GOT3 (cell line): ENCODE measurements around the gene AK4.
"Not testable (repeated sequence)": the region's sequence is repeated elsewhere in the genome, so short reads cannot be mapped to it uniquely, and the experiment has no call there.

Experiments
- DNase-seq: peaks from one replicate; lab custom pipeline; 2025; ENCODE audit warnings: mixed read lengths; lab: John Stamatoyannopoulos, UW

The AK4 gene

DNA sequence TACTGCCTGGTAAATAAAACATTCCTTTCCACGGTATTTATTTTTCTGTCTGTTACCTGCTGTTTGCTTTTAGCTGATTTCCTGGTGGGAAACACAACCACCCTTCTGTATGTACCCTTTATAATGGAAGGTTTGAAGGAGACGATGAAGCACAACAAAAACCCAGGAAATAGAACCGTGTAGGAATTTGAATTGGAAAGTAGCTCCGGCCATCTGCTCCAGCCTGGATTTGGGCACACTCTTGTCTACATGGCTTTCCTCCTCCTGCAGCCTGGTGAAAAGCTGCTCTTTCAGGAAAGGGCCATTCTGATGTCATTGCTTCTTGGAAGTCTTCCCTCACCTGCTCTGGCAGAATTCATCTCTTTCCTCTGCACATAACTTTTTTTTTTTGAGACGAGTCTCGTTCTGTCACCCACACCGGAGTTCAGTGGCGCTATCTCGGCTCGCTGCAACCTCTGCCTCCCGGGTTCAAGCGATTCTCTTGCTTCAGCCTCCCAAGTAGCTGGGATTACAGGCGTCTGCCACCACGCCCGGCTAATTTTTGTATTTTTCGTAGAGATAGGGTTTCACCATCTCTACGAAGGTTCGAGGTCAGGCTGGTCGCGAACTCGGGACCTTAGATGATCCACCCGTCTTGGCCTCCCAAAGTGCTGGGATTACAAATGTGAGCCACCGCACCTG is 2.7 kb downstream of the AK4 start:
- DNase-seq, result no peak

GRCh38 chr1:65151641-65152040 is 3.6 kb downstream of the AK4 start:
- no peak for DNase-seq

- DNase-seq, result no peak
Observed at GRCh38 chr1:65153635-65154034, 5.6 kb downstream of the AK4 start.

DNA sequence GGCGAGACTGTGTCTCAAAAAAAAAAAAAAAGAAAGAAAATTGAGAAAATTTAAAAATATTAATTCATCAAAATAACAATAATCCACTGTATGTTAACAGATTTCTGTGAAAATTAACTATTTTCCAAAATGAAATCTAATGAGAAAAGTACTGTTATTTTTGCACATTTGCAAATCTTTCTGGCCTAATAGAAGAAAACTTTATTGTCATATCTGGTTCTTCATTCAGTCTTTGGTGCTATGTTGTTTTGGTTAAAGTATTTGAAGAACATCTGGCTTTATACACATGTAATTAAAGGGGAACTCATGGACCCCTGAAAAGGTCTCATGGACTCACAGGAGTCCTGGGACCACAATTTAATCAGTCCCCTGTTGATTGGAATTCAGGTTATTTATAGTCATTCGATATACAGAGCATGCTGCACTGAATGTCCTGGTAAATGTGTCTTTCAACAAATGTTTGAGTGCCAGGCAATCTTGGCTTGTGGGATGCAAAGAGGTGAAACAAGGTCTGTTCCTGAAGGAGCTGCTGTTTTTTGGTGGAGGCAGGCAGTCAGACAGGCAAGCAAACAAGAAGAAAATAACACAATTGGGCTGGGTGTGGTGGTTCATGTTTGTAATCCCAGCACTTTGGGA is 9.0 kb downstream of the AK4 start:
- DNase-seq, result no peak

- DNase-seq, result no peak
Observed at GRCh38 chr1:65157546-65157941, 9.5 kb downstream of the AK4 start.

GRCh38 chr1:65159291-65159688 is 11.3 kb downstream of the AK4 start:
- DNase-seq, result not testable (repeated sequence)

GRCh38 chr1:65159801-65160523 is 12.0 kb downstream of the AK4 start:
- no peak for DNase-seq

GRCh38 chr1:65163201-65163805 is 15.3 kb downstream of the AK4 start:
- no peak for DNase-seq

DNA sequence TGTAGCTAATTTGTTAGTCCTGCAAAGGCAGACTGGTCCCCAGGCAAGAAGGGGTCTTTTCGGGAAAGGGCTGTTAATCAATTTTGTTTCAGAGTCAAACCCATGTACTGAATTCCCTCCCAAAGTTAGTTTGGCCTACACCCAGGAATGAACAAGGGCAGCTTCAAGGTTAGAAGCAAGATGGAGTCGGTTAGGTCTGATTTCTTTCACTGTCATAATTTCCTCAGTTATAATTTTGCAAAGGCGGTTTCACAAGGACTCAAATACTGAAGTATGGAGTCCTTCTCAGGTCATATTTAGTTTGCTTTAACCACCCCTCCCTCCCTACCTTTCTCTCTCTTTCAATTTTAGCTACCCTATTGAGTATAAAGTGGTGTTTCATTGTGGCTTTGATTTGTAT is 16.1 kb downstream of the AK4 start:
- DNase-seq, result not testable (repeated sequence)

DNA sequence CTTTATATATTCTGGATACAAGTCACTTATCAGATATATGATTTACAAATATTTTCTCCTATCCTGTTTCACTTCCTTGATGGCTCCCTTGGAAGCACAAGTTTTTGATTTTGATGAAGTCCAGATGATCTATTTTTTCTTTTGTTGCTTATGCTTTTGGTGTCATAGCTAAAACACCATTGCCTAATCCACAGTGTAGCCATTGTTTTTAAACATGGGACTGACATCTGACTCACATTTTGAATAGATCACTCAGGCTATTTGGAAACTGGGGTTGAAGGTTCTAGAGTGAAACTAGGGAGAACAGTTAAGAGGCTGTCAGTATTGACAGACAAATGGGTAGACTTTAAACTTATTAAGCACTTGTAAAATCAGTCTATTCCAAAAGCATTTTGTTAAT is 16.6 kb downstream of the AK4 start:
- no peak for DNase-seq

GRCh38 chr1:65165269-65165993 is 17.4 kb downstream of the AK4 start:
- no peak for DNase-seq

GRCh38 chr1:65166572-65167305 is 18.7 kb downstream of the AK4 start:
- no peak for DNase-seq

DNA sequence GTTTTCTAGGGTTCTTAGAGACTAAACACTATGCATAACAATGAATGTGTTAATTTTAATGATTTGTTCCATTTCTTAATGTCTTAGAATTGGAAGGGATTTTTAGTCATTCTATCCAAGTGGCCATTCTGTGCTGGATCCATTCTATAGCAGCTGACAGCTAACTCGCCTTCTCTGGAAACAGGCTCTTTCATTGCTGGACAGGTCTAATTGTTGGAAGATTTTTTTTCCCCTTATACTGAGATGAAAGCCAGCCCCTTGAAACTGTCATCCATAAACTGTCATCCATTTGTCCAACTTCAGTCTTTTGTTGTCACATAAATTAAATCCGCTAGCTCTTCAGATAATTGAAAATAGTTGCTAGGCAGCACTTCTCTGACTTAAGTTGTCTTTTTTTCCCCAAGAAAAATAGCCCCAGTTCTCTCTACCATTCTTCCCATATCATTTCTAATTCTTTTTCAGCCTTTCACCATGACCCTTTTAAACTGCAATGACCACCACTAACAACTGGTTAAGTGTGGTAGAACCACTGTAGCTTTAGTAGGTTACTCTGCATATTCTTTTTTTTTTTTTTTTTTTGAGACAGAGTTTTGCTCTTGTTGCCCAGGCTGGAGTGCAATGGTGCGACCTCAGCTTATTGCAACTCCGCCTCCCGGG is 19.7 kb downstream of the AK4 start:
- DNase-seq, result no peak

GRCh38 chr1:65168867-65169266 is 20.9 kb downstream of the AK4 start:
- no peak for DNase-seq

DNA sequence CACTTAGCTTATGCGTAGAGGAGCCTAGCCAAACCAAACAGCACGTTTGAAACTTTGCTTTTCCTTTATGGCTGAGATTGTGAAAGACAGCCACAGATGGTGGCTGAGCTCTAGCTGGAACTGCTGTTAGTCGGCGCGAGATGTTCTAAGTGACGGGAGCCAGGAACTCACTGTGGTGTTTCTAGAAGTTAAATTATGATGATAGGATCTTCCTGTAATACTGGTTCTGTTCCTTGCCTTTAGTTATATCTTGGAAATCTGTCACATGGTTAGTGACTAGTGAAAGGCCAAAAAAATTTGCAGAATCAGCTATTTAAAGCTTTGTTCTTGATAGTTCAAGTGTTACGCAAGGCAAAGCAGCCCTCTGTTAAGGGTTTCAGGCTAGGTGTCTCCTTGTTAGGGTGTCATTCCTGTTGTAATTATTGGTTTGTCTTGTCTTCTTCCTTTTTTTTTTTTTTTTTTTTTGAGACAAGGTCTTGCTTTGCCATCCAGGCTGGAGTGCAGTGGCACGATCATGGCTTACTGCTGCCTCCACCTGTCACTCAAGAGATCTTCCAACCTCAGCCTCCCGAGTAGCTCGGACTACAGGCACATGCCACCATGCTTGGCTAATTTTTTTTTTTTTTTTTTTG is 22.6 kb downstream of the AK4 start:
- no peak for DNase-seq

DNA sequence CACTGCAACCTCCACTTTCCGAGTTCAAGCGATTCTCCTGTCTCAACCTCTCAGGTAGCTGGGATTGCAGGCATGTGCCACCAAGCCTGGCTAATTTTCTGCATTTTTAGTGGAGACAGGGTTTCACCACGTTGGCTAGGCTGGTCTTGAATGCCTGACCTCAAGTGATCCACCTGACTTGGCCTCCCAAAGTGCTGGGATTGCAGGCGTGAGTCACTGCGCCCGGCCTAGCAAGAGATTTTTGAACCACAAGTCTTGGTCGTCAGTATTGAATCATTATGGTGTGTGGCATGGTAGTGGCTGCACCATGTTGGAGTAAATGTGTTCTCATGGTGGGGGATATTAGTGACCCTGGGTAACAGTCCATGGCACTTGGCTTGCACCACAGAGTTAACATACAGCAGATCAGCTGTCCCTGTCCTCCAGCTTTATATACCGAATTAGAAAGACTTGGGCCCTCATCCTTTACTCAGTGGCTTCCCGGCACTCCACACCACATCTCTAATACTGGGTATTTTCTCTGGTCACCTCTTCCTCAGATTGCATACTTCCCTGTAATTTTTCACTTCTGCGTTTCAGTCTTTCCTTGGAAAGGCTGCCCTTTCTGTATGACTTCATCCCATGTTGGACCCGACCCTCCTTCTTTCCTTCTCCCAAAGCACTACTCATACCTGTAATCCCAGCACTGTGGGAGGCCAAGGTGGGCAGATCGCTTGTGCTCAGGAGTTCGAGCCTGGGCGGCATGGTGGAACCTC is 25.1 kb downstream of the AK4 start:
- DNase-seq, result no peak

GRCh38 chr1:65174585-65174984 is 26.6 kb downstream of the AK4 start:
- no peak for DNase-seq

DNA sequence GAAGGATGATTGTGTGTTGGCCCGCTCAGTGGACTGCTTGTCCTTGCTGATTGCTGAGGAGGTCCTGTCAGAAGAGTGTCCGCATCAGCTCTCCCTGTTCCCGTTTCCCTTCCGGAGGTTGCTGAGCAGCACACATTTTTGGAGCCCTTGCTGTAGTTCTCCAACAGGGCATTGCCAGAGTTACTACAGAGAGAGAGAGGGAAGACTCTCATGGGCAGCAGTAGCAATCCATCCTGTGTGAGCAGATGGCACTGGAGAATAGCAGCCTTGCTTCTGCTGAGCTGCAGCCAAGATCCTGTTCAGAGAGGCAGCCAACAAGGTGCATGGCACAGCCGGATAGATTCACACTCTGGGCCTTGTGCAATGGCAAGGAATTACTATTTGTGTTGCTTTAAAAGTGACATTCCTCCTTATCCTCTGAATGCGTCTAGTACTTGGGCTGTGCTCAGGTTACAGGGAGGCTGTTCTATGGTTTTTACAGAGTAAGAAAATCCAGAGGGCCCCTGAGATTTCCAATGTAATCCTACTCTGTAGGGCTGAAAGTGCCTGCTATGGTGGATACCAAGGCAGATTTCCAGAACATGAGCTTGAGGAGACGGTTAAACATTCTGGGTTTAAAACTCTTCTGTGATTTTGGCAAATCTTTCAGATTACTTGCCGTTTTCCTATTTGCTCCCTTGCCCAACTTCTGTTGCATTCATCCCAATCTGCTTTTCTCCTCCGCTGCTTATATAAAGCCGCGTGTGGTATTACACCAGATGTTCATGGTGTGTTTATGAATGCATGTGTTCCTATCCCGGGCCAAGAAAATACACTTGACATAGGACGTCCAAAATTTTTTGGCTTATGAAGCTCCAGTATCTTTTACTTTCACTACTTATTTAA is 27.4 kb downstream of the AK4 start:
- DNase-seq, result no peak

DNA sequence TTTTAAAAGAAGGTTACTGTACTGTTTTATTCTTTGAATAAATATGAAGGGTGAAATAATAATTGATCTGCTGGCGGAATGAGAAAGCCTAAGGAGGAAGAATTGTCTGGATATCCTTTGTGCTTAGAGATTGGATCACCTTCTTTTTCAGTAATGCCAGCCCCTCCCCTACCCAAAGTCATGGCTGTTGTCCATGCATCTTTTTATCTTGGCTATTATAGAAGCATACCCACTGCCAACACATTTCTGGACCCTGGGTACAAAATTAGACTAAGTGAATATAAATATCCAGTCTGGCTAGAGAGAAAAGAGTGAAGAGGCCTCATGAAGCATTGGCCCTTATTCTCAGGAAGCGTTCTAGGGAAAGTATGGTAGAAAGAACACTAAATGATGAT is 28.1 kb downstream of the AK4 start:
- no peak for DNase-seq
